GM21360 (cell line): ENCODE data around the gene USP17L27.
"Not testable (repeated sequence)": the region's sequence is repeated elsewhere in the genome, so short reads cannot be mapped to it uniquely, and the experiment has no call there.

Experiments used
- ATAC-seq: cut with Tn5 transposase; IDR thresholded peaks from one replicate; pipeline ENCODE4 v1.9.1; 2021; ENCODE audit warnings: mild to moderate bottlenecking, moderate library complexity; ENCODE audit not compliant: unreplicated experiment

USP17L27 gene, protein sequence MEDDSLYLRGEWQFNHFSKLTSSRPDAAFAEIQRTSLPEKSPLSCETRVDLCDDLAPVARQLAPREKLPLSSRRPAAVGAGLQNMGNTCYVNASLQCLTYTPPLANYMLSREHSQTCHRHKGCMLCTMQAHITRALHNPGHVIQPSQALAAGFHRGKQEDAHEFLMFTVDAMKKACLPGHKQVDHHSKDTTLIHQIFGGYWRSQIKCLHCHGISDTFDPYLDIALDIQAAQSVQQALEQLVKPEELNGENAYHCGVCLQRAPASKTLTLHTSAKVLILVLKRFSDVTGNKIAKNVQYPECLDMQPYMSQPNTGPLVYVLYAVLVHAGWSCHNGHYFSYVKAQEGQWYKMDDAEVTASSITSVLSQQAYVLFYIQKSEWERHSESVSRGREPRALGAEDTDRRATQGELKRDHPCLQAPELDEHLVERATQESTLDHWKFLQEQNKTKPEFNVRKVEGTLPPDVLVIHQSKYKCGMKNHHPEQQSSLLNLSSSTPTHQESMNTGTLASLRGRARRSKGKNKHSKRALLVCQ

GRCh38 chr4:9343848-9344247 lies at the start of gene USP17L27:
Gene USP17L27 (plus strand): TSS chr4:9344148. CDS start chr4:9344148, 0 bp downstream.
- not testable (repeated sequence) for ATAC-seq

DNA sequence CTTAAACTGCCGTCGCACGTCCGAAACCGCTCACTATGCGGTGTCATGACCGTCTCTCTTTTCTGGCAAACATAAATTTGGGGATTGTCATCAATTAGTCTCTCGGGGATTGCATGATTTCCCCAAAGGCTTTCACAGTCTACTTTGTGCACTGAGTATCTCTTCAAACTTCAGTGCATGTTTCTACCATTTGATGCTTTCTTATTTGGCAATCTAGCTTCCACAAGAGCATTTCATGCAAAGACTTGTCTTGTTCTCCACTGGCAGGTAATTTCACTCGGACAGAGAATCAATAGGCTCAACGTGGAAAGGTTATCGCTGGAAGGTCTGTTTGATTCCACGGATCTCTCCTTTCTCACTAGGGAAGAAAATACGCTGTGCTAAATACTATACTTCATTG lies 19.8 kb upstream of the USP17L27 start:
- not testable (repeated sequence) for ATAC-seq

- ATAC-seq: not testable (repeated sequence)
These were observed 19.1 kb upstream of the USP17L27 start, which contains the start of gene USP17L24 for GRCh38 chr4:9324865-9325264. Gene USP17L24 (plus strand): TSS chr4:9325165. CDS start chr4:9325165, 0 bp downstream.

- not testable (repeated sequence) for ATAC-seq
These were observed 14.3 kb upstream of the USP17L27 start, which contains the start of gene USP17L25 for GRCh38 chr4:9329611-9330010. Gene USP17L25 (plus strand): TSS chr4:9329911. CDS start chr4:9329911, 0 bp downstream.

- not testable (repeated sequence) for ATAC-seq
These were observed 9.6 kb upstream of the USP17L27 start, which contains the start of gene USP17L26 for GRCh38 chr4:9334358-9334757. Gene USP17L26 (plus strand): TSS chr4:9334658. CDS start chr4:9334658, 0 bp downstream.

DNA sequence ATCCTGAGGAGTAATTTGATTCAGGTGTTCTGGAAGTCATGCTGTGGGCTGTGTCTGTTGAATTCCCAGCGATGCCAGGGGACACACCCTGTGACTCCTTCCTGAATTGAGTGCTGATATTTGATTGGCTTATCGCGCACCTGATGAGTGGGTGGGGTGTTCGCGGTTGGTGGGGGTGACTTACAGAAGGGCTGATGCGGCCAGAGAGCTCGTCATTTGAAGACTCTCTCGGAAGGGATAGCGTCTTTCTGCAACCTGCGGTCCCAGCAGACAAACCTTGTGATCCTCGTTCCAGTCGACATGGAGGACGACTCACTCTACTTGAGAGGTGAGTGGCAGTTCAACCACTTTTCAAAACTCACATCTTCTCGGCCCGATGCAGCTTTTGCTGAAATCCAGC lies 4.8 kb upstream of the USP17L27 start, which contains the start of gene USP17L5:
TSS of gene USP17L5 (plus strand) at position 301 of the 400 bp plus-strand sequence. CDS start at position 301, 0 bp downstream.
- not testable (repeated sequence) for ATAC-seq

DNA sequence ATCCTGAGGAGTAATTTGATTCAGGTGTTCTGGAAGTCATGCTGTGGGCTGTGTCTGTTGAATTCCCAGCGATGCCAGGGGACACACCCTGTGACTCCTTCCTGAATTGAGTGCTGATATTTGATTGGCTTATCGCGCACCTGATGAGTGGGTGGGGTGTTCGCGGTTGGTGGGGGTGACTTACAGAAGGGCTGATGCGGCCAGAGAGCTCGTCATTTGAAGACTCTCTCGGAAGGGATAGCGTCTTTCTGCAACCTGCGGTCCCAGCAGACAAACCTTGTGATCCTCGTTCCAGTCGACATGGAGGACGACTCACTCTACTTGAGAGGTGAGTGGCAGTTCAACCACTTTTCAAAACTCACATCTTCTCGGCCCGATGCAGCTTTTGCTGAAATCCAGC lies 4.6 kb downstream of the USP17L27 start, which contains the start of gene USP17L28:
TSS of gene USP17L28 (plus strand) at position 301 of the 400 bp plus-strand sequence. CDS start at position 301, 0 bp downstream.
- ATAC-seq: not testable (repeated sequence)

- ATAC-seq: not testable (repeated sequence)
These were observed 6.9 kb downstream of the USP17L27 start for GRCh38 chr4:9350866-9351265.

DNA sequence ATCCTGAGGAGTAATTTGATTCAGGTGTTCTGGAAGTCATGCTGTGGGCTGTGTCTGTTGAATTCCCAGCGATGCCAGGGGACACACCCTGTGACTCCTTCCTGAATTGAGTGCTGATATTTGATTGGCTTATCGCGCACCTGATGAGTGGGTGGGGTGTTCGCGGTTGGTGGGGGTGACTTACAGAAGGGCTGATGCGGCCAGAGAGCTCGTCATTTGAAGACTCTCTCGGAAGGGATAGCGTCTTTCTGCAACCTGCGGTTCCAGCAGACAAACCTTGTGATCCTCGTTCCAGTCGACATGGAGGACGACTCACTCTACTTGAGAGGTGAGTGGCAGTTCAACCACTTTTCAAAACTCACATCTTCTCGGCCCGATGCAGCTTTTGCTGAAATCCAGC lies 9.4 kb downstream of the USP17L27 start, which contains the start of gene USP17L29:
TSS of gene USP17L29 (plus strand) at position 301 of the 400 bp plus-strand sequence. CDS start at position 301, 0 bp downstream.
- ATAC-seq: not testable (repeated sequence)

DNA sequence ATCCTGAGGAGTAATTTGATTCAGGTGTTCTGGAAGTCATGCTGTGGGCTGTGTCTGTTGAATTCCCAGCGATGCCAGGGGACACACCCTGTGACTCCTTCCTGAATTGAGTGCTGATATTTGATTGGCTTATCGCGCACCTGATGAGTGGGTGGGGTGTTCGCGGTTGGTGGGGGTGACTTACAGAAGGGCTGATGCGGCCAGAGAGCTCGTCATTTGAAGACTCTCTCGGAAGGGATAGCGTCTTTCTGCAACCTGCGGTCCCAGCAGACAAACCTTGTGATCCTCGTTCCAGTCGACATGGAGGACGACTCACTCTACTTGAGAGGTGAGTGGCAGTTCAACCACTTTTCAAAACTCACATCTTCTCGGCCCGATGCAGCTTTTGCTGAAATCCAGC lies 18.9 kb downstream of the USP17L27 start, which contains the start of gene USP17L30:
TSS of gene USP17L30 (plus strand) at position 301 of the 400 bp plus-strand sequence. CDS start at position 301, 0 bp downstream.
- ATAC-seq: not testable (repeated sequence)

DNA sequence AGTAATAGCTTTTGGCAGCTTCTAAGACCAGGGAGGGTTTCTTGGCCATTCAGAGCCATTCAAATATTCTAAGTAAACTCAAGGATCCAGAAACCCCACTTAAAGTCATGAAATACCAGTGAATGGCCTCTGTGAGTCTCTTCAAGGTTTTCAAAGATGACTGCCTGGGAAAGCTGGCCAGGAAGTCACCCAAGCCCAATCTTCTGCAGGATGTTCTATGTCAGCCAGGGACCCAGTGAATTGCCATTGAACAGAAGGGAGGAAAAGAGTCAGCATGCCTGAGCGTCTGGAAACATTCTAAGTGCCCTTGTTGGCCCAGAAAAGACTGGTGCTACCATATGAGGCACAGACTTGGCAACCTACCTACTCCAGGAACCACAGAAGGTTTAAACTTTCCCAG lies 35.9 kb downstream of the USP17L27 start:
- ATAC-seq: not testable (repeated sequence)

- ATAC-seq: not testable (repeated sequence)
These were observed 37.1 kb downstream of the USP17L27 start for GRCh38 chr4:9381012-9381534.

- no peak for ATAC-seq
These were observed 40.2 kb downstream of the USP17L27 start for GRCh38 chr4:9384126-9384525.

- ATAC-seq: not testable (repeated sequence)
These were observed 45.1 kb downstream of the USP17L27 start for GRCh38 chr4:9389001-9389400.
